SW480 (cell line): ENCODE data around the gene HHAT.

Experiments used
- DNase-seq: peaks from one replicate; pipeline ENCODE4 v3.0.0-alpha.2; 2016; ENCODE audit warnings: low spot score

HHAT gene

DNA sequence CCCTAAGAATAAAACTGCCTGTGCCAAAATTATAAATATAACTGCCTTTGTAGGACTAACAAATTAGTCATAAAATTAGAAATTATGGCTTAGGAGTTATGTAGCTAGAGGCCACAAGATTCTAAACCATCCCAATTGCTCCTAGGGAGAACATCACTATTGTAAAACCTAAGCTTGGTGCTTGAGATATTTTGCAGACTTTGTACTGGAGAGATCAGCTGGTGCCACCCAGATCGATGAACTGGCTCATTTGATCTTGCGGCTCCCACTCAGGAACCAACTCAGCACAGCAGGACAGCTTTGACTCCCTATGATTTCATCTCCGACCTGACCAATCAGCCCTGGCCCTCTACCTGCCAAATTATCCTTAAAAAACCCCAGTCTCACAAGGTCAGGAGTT is 30.6 kb downstream of the HHAT start:
- no peak for DNase-seq

DNA sequence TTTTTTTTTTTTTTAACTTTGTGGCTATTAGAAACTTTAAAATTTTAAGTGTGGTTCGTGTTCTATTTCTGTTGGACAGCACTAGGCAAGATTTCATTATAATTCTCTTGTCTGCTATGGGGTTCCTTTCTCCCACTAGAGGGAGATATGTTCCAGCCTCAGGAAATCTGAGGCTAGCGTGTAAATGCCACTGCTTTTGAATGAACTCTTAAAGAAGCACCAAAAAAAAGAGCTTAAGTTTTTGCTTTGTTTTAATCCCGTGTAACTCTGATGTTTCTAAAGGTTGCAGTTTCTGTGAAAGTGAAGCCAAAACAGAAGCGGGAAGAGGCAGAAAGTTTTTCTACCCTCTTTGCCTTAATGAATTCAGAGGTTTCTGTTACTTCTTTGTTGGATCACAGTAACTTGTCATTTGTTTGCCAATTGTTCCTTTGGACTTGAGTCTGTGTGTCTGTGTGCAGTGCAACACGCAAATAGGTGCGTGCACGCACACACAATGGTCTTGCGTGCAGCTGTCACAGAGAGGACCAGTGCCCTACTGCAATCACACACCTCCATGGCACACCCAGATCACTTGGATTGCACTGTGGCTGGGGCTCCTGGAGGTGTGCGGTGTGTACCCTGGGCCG is 32.3 kb downstream of the HHAT start:
- peak; percentile 50 for DNase-seq

DNA sequence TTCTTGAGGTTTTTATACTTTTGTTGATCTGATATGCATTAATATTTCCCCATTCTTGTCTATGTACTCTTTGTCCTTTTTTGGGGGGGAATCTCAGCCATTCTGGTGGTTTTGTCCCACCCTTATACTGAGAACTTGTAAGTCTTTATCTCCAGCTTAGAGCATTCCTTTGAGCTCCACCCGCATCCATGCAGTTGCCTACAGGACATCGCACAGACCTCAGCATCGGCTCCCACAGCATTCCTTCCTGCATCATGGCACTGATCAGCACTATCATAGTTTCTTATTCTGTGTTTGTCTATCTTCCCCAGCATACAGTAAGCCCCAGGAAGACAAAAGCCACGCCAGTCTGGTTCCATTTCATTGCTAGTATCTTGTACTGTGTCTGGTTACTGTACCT is 33.0 kb downstream of the HHAT start:
- no peak for DNase-seq

- DNase-seq = no peak
Measured at GRCh38 chr1:210362526-210362925, 33.8 kb downstream of the HHAT start.

DNA sequence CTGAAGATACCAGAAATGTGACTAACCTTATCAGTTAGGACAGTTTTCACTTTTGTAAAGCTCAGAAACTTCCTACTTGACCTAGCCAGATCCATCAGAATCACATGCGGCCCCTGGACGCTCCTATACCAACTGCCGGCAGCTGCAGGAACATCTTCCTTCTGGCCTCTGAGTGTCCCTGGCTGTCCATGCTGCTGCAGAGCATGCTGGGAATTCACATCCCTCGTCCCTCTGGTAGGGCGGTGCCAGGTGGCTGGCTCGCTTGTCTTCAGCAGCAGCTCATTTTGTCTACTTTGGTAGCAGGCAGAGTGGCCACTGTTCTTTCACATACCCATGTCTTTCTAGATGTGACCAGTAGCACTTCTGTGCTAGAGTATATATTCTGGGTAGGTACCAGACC is 34.4 kb downstream of the HHAT start:
- DNase-seq = no peak

DNA sequence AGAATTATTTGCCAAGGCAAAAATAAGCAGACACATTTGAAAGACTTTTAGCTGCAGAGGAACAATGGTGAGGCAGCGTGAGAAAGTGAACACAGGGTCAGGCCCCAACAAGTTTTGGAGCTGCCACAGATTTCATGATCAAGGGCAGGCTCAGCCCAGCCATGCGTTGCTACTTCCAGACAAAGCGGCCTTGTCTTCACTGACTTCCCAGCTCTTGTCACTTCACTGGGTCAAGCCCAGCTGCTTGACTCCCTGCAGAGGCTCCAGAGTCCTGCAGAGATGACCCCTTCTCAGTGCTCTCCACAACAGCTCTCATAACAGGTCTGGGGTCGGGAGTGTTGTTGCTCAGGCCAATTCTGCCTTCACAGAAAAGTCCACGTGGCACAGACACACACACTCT is 35.8 kb downstream of the HHAT start:
- DNase-seq = no peak

- DNase-seq = peak; percentile 13
Measured at GRCh38 chr1:210366767-210367166, 38.1 kb downstream of the HHAT start.

GRCh38 chr1:210367566-210367965 is 38.9 kb downstream of the HHAT start:
- DNase-seq = peak; percentile 73

GRCh38 chr1:210369425-210369824 is 40.7 kb downstream of the HHAT start:
- DNase-seq = no peak

DNA sequence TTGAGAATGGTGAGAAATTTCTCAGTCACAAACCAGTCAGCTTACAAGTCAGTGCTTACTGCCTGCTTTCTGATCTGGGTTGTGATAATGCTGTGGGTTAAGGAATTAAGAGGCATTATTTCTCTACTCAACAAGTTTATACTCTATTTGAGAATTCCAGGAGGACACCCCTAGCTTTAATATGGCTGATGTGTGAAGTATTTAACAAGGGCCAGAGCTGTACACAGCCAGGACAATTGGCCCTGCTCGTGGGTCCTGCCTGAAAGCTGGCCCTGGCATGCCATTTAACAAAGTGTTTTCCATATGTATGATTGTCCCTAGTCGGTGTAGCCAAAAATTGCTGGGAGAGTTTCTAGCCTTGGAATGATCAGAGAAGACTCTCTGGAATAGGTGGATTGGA is 43.2 kb downstream of the HHAT start:
- no peak for DNase-seq

DNA sequence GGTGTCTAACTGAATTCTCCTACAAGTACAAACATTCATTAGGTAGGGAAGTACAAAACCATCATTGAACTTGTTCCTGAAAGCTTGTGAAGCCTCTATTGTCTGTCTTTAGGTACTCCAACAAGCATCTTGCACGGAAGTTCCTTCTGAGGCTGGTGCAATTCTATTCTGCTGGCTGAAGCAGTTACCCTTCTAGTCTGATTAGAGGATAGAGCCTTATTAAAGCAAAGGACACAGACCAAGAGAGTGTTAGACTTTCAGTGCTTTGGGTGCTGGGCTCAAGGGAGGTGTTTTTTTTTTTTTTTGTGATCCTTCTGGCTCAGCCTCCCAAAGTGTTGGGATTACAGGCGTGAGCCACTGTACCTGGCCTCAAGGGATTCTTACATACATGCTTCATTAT is 43.8 kb downstream of the HHAT start:
- no peak for DNase-seq

DNA sequence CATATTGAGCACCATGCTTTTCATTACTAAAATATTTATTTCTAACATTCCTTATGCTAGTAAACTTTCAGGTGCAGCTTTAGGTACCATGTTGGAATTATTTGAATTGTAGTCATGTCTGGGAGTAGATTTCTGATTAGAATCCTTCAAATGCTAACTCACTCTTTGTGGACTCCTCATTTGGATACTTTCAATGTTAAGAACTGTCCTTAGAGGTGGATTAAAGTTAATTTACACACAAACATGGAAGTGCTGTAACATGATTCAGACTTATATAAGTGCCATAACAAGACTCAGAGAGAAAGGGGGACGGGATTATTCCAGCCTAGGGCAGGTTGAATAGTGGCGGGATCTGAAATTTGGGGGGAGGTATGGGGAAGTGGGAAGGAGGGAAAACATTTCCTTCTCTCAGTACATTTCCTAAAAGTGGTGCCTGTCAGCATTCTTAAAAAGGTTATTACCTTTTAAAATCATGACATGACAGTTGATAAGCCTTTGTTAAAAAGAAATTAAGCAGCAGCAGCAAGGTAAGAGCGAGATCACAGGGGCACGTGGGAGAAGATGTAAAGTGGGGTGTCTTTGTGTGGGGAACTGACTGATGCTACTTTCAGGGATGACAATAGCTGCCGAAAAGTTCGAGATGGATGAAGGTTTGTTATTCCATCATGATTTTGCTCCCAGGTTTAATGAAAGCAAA is 44.4 kb downstream of the HHAT start:
- DNase-seq = no peak

GRCh38 chr1:210373628-210373877 is 44.9 kb downstream of the HHAT start:
- DNase-seq = no peak

GRCh38 chr1:210373878-210374599 is 45.3 kb downstream of the HHAT start:
- DNase-seq = peak; percentile 92

- DNase-seq = no peak
Measured at GRCh38 chr1:210374600-210374953, 45.9 kb downstream of the HHAT start.

DNA sequence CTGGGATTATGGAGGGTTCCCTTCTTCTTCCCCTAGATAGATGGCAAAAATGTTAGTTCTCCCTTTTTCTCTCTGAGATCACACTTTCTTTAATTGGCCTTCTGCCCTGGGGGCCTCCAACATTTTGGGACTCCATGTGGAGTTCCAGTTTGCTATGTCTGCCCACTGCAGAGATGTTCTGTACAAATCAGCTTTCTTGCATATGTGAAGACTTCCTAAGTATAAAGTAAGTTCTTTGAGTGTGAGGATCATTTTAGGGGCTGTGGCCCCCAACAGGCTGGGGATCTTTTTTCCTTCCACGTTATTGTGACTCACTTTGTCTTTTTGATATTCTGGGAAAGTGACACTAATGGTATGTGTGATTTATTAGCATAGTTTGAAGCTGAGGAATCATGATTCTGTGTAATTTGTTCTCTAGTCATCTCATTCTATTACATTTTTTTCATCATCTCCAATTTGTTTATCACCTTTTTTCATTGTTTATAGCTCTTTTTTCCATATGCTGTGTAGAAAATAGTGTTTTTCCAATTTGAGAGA is 48.2 kb downstream of the HHAT start:
- no peak for DNase-seq

GRCh38 chr1:210377731-210378333 is 49.1 kb downstream of the HHAT start:
- DNase-seq = no peak

GRCh38 chr1:210378736-210379135 is 50.0 kb downstream of the HHAT start:
- no peak for DNase-seq

GRCh38 chr1:210381934-210382333 is 53.2 kb downstream of the HHAT start:
- no peak for DNase-seq

DNA sequence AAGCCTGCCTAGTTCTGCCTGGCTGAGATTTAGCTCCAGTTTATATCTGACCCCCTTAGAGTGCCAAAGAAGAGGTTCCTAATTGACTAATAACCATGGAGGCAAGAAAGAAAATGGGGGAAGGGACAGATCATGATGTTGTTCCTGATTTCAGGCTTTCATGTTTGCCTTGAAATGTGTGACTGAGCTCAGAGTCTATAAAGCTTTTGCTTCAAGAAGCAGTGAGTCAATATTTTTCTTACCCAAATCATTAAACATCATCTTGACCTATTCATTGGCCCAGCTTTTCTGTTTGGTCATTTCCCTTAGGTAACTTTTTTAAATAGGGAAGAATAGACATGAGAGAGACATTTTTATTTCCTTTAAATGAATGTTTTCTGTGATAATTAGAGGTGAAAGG is 55.9 kb downstream of the HHAT start:
- DNase-seq = no peak

- DNase-seq = no peak
Measured at GRCh38 chr1:210385228-210385627, 56.5 kb downstream of the HHAT start.

GRCh38 chr1:210394281-210394821 is 65.6 kb downstream of the HHAT start:
- peak; percentile 30 for DNase-seq

GRCh38 chr1:210396541-210396940 is 67.8 kb downstream of the HHAT start:
- DNase-seq = no peak
